GM12873 (cell line): Measurements from ENCODE around the gene YAE1.

ENCODE experiments used
- CTCF ChIP-seq: IDR thresholded peaks from 2 replicates; pipeline ENCODE4 v1.5.1; 2012; ENCODE audit warnings: low read depth, mild to moderate bottlenecking, moderate library complexity, low read length, control low read depth; ENCODE audit not compliant: insufficient read depth; ENCODE audit errors: missing control alignments

YAE1 gene

GRCh38 chr7:39554583-39555165, 11.5 kb upstream of the YAE1 start:
- TF ChIP-seq CTCF: no peak

GRCh38 chr7:39557222-39557621, 9.0 kb upstream of the YAE1 start:
- TF ChIP-seq CTCF: no peak

GRCh38 chr7:39557911-39558310, 8.3 kb upstream of the YAE1 start:
- TF ChIP-seq CTCF: no peak

GRCh38 chr7:39560408-39560807, 5.8 kb upstream of the YAE1 start:
- no peak for TF ChIP-seq CTCF

- no peak for TF ChIP-seq CTCF
Observed at GRCh38 chr7:39560997-39561396, 5.2 kb upstream of the YAE1 start.

GRCh38 chr7:39565538-39565937, 666 bp upstream of the YAE1 start:
- no peak for TF ChIP-seq CTCF

GRCh38 chr7:39567294-39567693, 1.1 kb downstream of the YAE1 start:
- no peak for TF ChIP-seq CTCF
